A673 (cell line): Measurements from ENCODE around the gene SP100. TPM values are rescaled to one million over a fixed set of nuclear protein-coding genes. Genes with fewer than 3 reads are reported as not detected.

Source experiments
- BruUV-seq: library from RNA; stranded (reverse); fragments of 400-500 nt; replicated peaks from 2 replicates; lab custom pipeline; 2021; lab: Mats Ljungman, UMichigan
- CTCF ChIA-PET: fragments of 300-600 bp; sonication (Branson Sonifier 250); formaldehyde crosslinking; loops from one replicate; lab custom pipeline; 2022; ENCODE audit warnings: antibody characterized with exemption; lab: Charles Lee
- POLR2A ChIA-PET: fragments of 300-600 bp; sonication (Branson Sonifier 250); formaldehyde crosslinking; loops from one replicate; lab custom pipeline; 2022; ENCODE audit warnings: antibody characterized with exemption; ENCODE audit not compliant: low non-redundant PET; lab: Charles Lee
- DNase-seq: peaks from one replicate; pipeline ENCODE4 v3.0.0-alpha.2; 2015; ENCODE audit warnings: low spot score
- H3K27ac ChIP-seq: fragments of 200-600 bp; sonication (generic); 2 replicates; pipeline ENCODE4 v1.5.1; 2016; ENCODE audit warnings: mixed run types, low read depth, mild to moderate bottlenecking, mixed read lengths, antibody characterized with exemption, low read length; ENCODE audit not compliant: poor library complexity, severe bottlenecking
- H3K27me3 ChIP-seq: fragments of 200-600 bp; sonication (generic); replicated peaks from 2 replicates; pipeline ENCODE4 v1.6.1; 2017; ENCODE audit warnings: mixed run types, low read depth, mild to moderate bottlenecking, mixed read lengths, antibody characterized with exemption, low read length; ENCODE audit not compliant: insufficient read depth, poor library complexity
- H3K36me3 ChIP-seq: fragments of 200-600 bp; sonication (generic); 2 replicates; pipeline ENCODE4 v1.6.1; 2016; ENCODE audit warnings: mixed run types, mild to moderate bottlenecking, mixed read lengths, antibody characterized with exemption, low read length; ENCODE audit not compliant: insufficient read depth, poor library complexity, severe bottlenecking
- H3K4me1 ChIP-seq: fragments of 200-600 bp; sonication (generic); 2 replicates; pipeline ENCODE4 v1.6.1; 2017; ENCODE audit warnings: mixed run types, mild to moderate bottlenecking, mixed read lengths, antibody characterized with exemption, low read length; ENCODE audit not compliant: insufficient read depth, poor library complexity, severe bottlenecking
- H3K4me3 ChIP-seq: fragments of 200-600 bp; sonication (generic); 2 replicates; pipeline ENCODE4 v1.5.1; 2016; ENCODE audit warnings: low read depth, mixed run types, mild to moderate bottlenecking, mixed read lengths, low read length; ENCODE audit not compliant: poor library complexity, severe bottlenecking
- H3K9me3 ChIP-seq: fragments of 200-600 bp; sonication (generic); 2 replicates; pipeline ENCODE4 v1.6.1; 2016; ENCODE audit warnings: mixed run types, low read depth, mild to moderate bottlenecking, mixed read lengths, antibody characterized with exemption, low read length; ENCODE audit not compliant: poor library complexity, severe bottlenecking
- EZH2 ChIP-seq: fragments of 200-600 bp; sonication (generic); IDR thresholded peaks from 2 replicates; pipeline ENCODE4 v1.6.1; 2017; ENCODE audit warnings: borderline replicate concordance, low read depth, mild to moderate bottlenecking, mixed read lengths, antibody characterized with exemption, low read length; ENCODE audit not compliant: poor library complexity, severe bottlenecking
- intact Hi-C: fragments of 100-400 bp; cut with micrococcal nuclease; formaldehyde crosslinking; loops from one replicate; pipeline ENCODE4 v1.10.0; 2022; ENCODE audit not compliant: unreplicated experiment
- total RNA-seq: library from RNA; stranded (reverse); gene quantifications from 2 replicates; pipeline ENCODE4 v1.2.3, GENCODE V29; 2021
- TF ChIP-seq, protein P1 (sequence below): fragments of 300-800, 200-600 bp; sonication (generic); conservative IDR thresholded peaks from 2 replicates; pipeline ENCODE4 v1.5.1; 2017; ENCODE audit warnings: low read depth, mild to moderate bottlenecking, antibody characterized with exemption, low read length, moderate library complexity, mixed read lengths

Gene SP100
- total RNA-seq, 1 experiment from 2014 or later: 2.9 TPM

GRCh38 chr2:230459216-230459615, 43.2 kb downstream of the SP100 start:
- CTCF ChIA-PET: no interaction called here
- intact Hi-C loops: no loop called here

GRCh38 chr2:230471074-230471473, 55.1 kb downstream of the SP100 start:
- Histone ChIP-seq H3K27ac (no peak overlapping the region), H3K4me3 (no peak overlapping the region), H3K9me3 (no peaks in the 10 kb centered on the region), H3K27me3 (no peaks in the 10 kb centered on the region), H3K36me3 (no peaks in the 10 kb centered on the region), H3K4me1 (no peaks in the 10 kb centered on the region)
- POLR2A ChIA-PET: no interaction called here
- CTCF ChIA-PET: no interaction called here
- TF ChIP-seq, protein P1, sequence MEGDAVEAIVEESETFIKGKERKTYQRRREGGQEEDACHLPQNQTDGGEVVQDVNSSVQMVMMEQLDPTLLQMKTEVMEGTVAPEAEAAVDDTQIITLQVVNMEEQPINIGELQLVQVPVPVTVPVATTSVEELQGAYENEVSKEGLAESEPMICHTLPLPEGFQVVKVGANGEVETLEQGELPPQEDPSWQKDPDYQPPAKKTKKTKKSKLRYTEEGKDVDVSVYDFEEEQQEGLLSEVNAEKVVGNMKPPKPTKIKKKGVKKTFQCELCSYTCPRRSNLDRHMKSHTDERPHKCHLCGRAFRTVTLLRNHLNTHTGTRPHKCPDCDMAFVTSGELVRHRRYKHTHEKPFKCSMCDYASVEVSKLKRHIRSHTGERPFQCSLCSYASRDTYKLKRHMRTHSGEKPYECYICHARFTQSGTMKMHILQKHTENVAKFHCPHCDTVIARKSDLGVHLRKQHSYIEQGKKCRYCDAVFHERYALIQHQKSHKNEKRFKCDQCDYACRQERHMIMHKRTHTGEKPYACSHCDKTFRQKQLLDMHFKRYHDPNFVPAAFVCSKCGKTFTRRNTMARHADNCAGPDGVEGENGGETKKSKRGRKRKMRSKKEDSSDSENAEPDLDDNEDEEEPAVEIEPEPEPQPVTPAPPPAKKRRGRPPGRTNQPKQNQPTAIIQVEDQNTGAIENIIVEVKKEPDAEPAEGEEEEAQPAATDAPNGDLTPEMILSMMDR: no peak
- TF ChIP-seq EZH2: no peak
- intact Hi-C loops: no loop called here
- DNase-seq: no peak
- BruUV-seq: no TSS peak

More at GRCh38 chr2:230459216-230459615, 43.2 kb downstream of the SP100 start:
- H3K4me1 ChIP-seq: no peaks in the 10 kb centered on the region
- no peak for TF ChIP-seq EZH2
- TF ChIP-seq, protein P1: no peak
- H3K36me3 ChIP-seq: no peaks in the 10 kb centered on the region
- POLR2A ChIA-PET: no interaction called here
- no peak overlapping the region for H3K4me3 ChIP-seq
- no peak for DNase-seq
- H3K27ac ChIP-seq: no peak overlapping the region
- BruUV-seq: no TSS peak
- H3K27me3 ChIP-seq: no peaks in the 10 kb centered on the region
- H3K9me3 ChIP-seq: no peaks in the 10 kb centered on the region

- Histone ChIP-seq H3K4me3 (no peak overlapping the region), H3K36me3 (no peaks in the 10 kb centered on the region), H3K27ac (no peak overlapping the region), H3K9me3 (no peaks in the 10 kb centered on the region), H3K27me3 (no peaks in the 10 kb centered on the region), H3K4me1 (no peaks in the 10 kb centered on the region)
- TF ChIP-seq EZH2: no peak
- TF ChIP-seq, protein P1: no peak
- no TSS peak for BruUV-seq
- POLR2A ChIA-PET: interaction anchor here (0.6 kb wide), 1 partner anchor 1863 kb away, joined by 3 read pairs; no protein-coding TSS in a partner anchor
- no peak for DNase-seq
- intact Hi-C loops: no loop called here
- CTCF ChIA-PET: no interaction called here
Measured at GRCh38 chr2:230472621-230473018, 56.6 kb downstream of the SP100 start.
